Measurements from ENCODE around the gene NFIC.

DNA sequence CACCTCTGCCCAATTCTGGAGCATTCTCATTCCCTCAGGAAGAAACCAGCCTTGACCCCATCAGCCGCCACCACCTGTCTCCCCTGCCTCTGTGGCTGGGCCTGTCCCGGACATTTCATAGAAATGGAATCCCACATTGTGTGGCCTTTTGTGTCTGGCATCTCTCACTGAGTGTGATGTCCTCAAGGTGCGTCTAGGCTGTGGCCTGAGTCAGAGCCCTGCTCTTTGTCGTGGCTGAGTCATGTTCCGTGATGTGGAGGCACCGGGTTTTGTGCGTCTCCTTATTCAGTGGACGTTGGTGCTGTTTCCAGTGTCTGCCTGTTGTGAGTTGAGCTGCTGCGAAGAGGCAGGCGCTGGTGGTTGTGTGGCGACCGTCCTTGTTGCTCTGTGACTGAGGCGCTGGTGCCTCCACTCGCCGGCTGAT lies 143.2 kb downstream of the NFIC start:
- TF ChIP-seq CTCF (IDR thresholded peaks at IDR 0.05; ENCODE audit: low read length) (no peak), EZH2phosphoT487 (IDR thresholded peaks at IDR 0.05; ENCODE audit: low read length) (no peak)

Data from MM.1S (cell line).